HL-60/S4 treated with retinoic acid at 250 ng/mL for 4 days and 3 days (cell line): Measurements from ENCODE around the gene DUSP28.
"Not testable (repeated sequence)": the region's sequence is repeated elsewhere in the genome, so short reads cannot be mapped to it uniquely, and the experiment has no call there.

Experiments
- in situ Hi-C: fragments of 300-500 bp; cut with MboI; formaldehyde crosslinking; loops from 2 replicates; pipeline ENCODE4 v1.7.0; 2022; ENCODE audit warnings: low sequenced_read_pairs

DUSP28 gene

GRCh38 chr2:240559286-240559685 is 871 bp upstream of the DUSP28 start:
- in situ Hi-C loops = no loop called here

- in situ Hi-C loops = no loop called here
These were observed 545 bp downstream of the DUSP28 start for GRCh38 chr2:240560480-240561324.

GRCh38 chr2:240561325-240561971 is 1.3 kb downstream of the DUSP28 start:
- in situ Hi-C loops = no loop called here

- in situ Hi-C loops = not testable (repeated sequence)
These were observed 3.1 kb downstream of the DUSP28 start for GRCh38 chr2:240563231-240563630.

GRCh38 chr2:240563951-240564560 is 3.9 kb downstream of the DUSP28 start:
- in situ Hi-C loops = no loop called here

- in situ Hi-C loops = no loop called here
These were observed 4.6 kb downstream of the DUSP28 start for GRCh38 chr2:240564561-240565332.

- in situ Hi-C loops = no loop called here
These were observed 5.4 kb downstream of the DUSP28 start for GRCh38 chr2:240565333-240566202.

GRCh38 chr2:240566203-240567136 is 6.3 kb downstream of the DUSP28 start:
- in situ Hi-C loops = no loop called here

GRCh38 chr2:240567137-240567871 is 7.1 kb downstream of the DUSP28 start:
- in situ Hi-C loops = no loop called here

GRCh38 chr2:240567872-240568677 is 7.9 kb downstream of the DUSP28 start, which contains the start of gene RNPEPL1:
RNPEPL1 (plus strand) TSS chr2:240568484; CDS start chr2:240568587, 103 bp downstream.
- in situ Hi-C loops = no loop called here

GRCh38 chr2:240568678-240569522 is 8.7 kb downstream of the DUSP28 start:
- in situ Hi-C loops = no loop called here

GRCh38 chr2:240569523-240569997 is 9.4 kb downstream of the DUSP28 start:
- in situ Hi-C loops = no loop called here

- in situ Hi-C loops = no loop called here
These were observed 9.9 kb downstream of the DUSP28 start for GRCh38 chr2:240569998-240570530.

GRCh38 chr2:240570531-240571313 is 10.6 kb downstream of the DUSP28 start:
- in situ Hi-C loops = no loop called here

- in situ Hi-C loops = no loop called here
These were observed 11.3 kb downstream of the DUSP28 start for GRCh38 chr2:240571314-240571973.
